ENCODE measurements around the gene B3GNT7.
"Not testable (repeated sequence)": the region's sequence is repeated elsewhere in the genome, so short reads cannot be mapped to it uniquely, and the experiment has no call there.

B3GNT7 gene

GRCh38 chr2:231395188-231396057, at the start of gene B3GNT7:
Gene B3GNT7 (plus strand): TSS chr2:231395710. CDS start chr2:231395804, 94 bp downstream.
- no peak for DNase-seq

- DNase-seq = no peak
These were observed 48.4 kb upstream of the B3GNT7 start for GRCh38 chr2:231347081-231347480.

GRCh38 chr2:231347638-231348037, 47.9 kb upstream of the B3GNT7 start:
- DNase-seq = no peak

- no peak for DNase-seq
These were observed 47.3 kb upstream of the B3GNT7 start for GRCh38 chr2:231348173-231348572.

- DNase-seq = no peak
These were observed 46.7 kb upstream of the B3GNT7 start for GRCh38 chr2:231348704-231349373.

GRCh38 chr2:231349374-231349735, 46.2 kb upstream of the B3GNT7 start:
- DNase-seq = not testable (repeated sequence)

- no peak for DNase-seq
These were observed 43.9 kb upstream of the B3GNT7 start for GRCh38 chr2:231351648-231352047.

GRCh38 chr2:231353469-231353868, 42.0 kb upstream of the B3GNT7 start:
- DNase-seq = no peak

GRCh38 chr2:231355508-231356465, 39.7 kb upstream of the B3GNT7 start:
- DNase-seq = no peak

- DNase-seq = no peak
These were observed 39.1 kb upstream of the B3GNT7 start for GRCh38 chr2:231356466-231356844.

- no peak for DNase-seq
These were observed 38.5 kb upstream of the B3GNT7 start for GRCh38 chr2:231357048-231357447.

- no peak for DNase-seq
These were observed 37.6 kb upstream of the B3GNT7 start for GRCh38 chr2:231357931-231358330.

- no peak for DNase-seq
These were observed 36.1 kb upstream of the B3GNT7 start for GRCh38 chr2:231359441-231359840.

GRCh38 chr2:231359948-231360347, 35.6 kb upstream of the B3GNT7 start:
- no peak for DNase-seq

- no peak for DNase-seq
These were observed 35.1 kb upstream of the B3GNT7 start for GRCh38 chr2:231360401-231360800.

- no peak for DNase-seq
These were observed 34.6 kb upstream of the B3GNT7 start for GRCh38 chr2:231360881-231361371.

- no peak for DNase-seq
These were observed 33.6 kb upstream of the B3GNT7 start for GRCh38 chr2:231361701-231362554.

GRCh38 chr2:231362555-231363184, 32.8 kb upstream of the B3GNT7 start:
- no peak for DNase-seq

- DNase-seq = no peak
These were observed 31.4 kb upstream of the B3GNT7 start for GRCh38 chr2:231364061-231364460.

- no peak for DNase-seq
These were observed 30.3 kb upstream of the B3GNT7 start for GRCh38 chr2:231364961-231365810.

All from CD4-positive, alpha-beta T cell treated with Interleukin-6 for 4 hours (primary cell).